H9 (cell line): Measurements from ENCODE around the gene CDKN3. TPM values are rescaled to one million over a fixed set of nuclear protein-coding genes. Genes with fewer than 3 reads are reported as not detected.
"Not testable (repeated sequence)": the region's sequence is repeated elsewhere in the genome, so short reads cannot be mapped to it uniquely, and the experiment has no call there.

ENCODE experiments used
- DNase-seq: peaks from one replicate; pipeline ENCODE4 v3.0.0-alpha.2; 2017
- H2AFZ ChIP-seq: one replicate; pipeline ENCODE4 v1.6.1; 2013; ENCODE audit warnings: mild to moderate bottlenecking, low read length, control low read depth, moderate library complexity
- H2AK5ac ChIP-seq: 2 replicates; pipeline ENCODE4 v1.6.1; 2013; ENCODE audit warnings: low read length, control low read depth, mixed read lengths; ENCODE audit not compliant: insufficient read length
- H2BK120ac ChIP-seq: one replicate; pipeline ENCODE4 v1.6.1; 2013; ENCODE audit warnings: low read depth, mild to moderate bottlenecking, low read length, control low read depth, inconsistent platforms; ENCODE audit not compliant: poor library complexity, severe bottlenecking
- H2BK12ac ChIP-seq: 2 replicates; pipeline ENCODE4 v1.6.1; 2013; ENCODE audit warnings: low read length, control low read depth, mixed read lengths, low read depth; ENCODE audit not compliant: insufficient read length
- H2BK15ac ChIP-seq: 2 replicates; pipeline ENCODE4 v1.6.1; 2013; ENCODE audit warnings: low read depth, low read length, control low read depth
- H2BK20ac ChIP-seq: one replicate; pipeline ENCODE4 v1.6.1; 2013; ENCODE audit warnings: low read depth, mild to moderate bottlenecking, low read length, control low read depth, inconsistent platforms; ENCODE audit not compliant: poor library complexity, severe bottlenecking
- H2BK5ac ChIP-seq: 2 replicates; pipeline ENCODE4 v1.6.1; 2013; ENCODE audit warnings: low read length, control low read depth, mixed read lengths; ENCODE audit not compliant: insufficient read length
- H3K14ac ChIP-seq: 2 replicates; pipeline ENCODE4 v1.6.1; 2013; ENCODE audit warnings: low read length, control low read depth; ENCODE audit not compliant: insufficient read depth
- H3K18ac ChIP-seq: 2 replicates; pipeline ENCODE4 v1.6.1; 2013; ENCODE audit warnings: low read depth, mild to moderate bottlenecking, mixed read lengths, low read length, control low read depth; ENCODE audit not compliant: insufficient read length
- H3K23ac ChIP-seq: 2 replicates; pipeline ENCODE4 v1.6.1; 2013; ENCODE audit warnings: low read length, control low read depth, mixed read lengths, low read depth; ENCODE audit not compliant: insufficient read length
- H3K23me2 ChIP-seq: 2 replicates; pipeline ENCODE4 v1.6.1; 2013; ENCODE audit warnings: low read depth, mild to moderate bottlenecking, mixed read lengths, low read length, control low read depth; ENCODE audit not compliant: insufficient read length, poor library complexity, severe bottlenecking
- H3K27ac ChIP-seq: 2 replicates; pipeline ENCODE4 v1.5.1; 2013; ENCODE audit warnings: low read length, control low read depth, mixed read lengths, low read depth; ENCODE audit not compliant: insufficient read length
- H3K27me3 ChIP-seq: 2 replicates; pipeline ENCODE4 v1.6.1; 2013; ENCODE audit warnings: low read length, control low read depth, inconsistent platforms; ENCODE audit not compliant: insufficient read depth
- H3K4ac ChIP-seq: 2 replicates; pipeline ENCODE4 v1.6.1; 2013; ENCODE audit warnings: low read depth, mild to moderate bottlenecking, control low read depth, inconsistent platforms, low read length, moderate library complexity
- H3K4me1 ChIP-seq: 2 replicates; pipeline ENCODE4 v1.6.1; 2013; ENCODE audit warnings: low read length, control low read depth, inconsistent platforms; ENCODE audit not compliant: insufficient read depth
- H3K4me2 ChIP-seq: 2 replicates; pipeline ENCODE4 v1.6.1; 2013; ENCODE audit warnings: low read length, control low read depth, mixed read lengths; ENCODE audit not compliant: insufficient read length, insufficient read depth
- H3K56ac ChIP-seq: 2 replicates; pipeline ENCODE4 v1.6.1; 2013; ENCODE audit warnings: low read depth, mild to moderate bottlenecking, mixed read lengths, low read length, control low read depth; ENCODE audit not compliant: insufficient read length
- H3K79me1 ChIP-seq: 2 replicates; pipeline ENCODE4 v1.6.1; 2013; ENCODE audit warnings: low read depth, mild to moderate bottlenecking, moderate library complexity, low read length, control low read depth, inconsistent platforms; ENCODE audit not compliant: insufficient read depth, poor library complexity, severe bottlenecking
- H3K79me2 ChIP-seq: 2 replicates; pipeline ENCODE4 v1.6.1; 2013; ENCODE audit warnings: low read length, control low read depth, inconsistent platforms; ENCODE audit not compliant: insufficient read depth
- H3K9ac ChIP-seq: 2 replicates; pipeline ENCODE4 v1.6.1; 2013; ENCODE audit warnings: low read length, control low read depth, mixed read lengths; ENCODE audit not compliant: insufficient read length; ENCODE audit errors: extremely low read depth
- H3K9me3 ChIP-seq: one replicate; pipeline ENCODE4 v1.6.1; 2013; ENCODE audit warnings: low read depth, low read length, inconsistent platforms; ENCODE audit not compliant: control insufficient read depth
- H3T11ph ChIP-seq: one replicate; pipeline ENCODE4 v1.6.1; 2013; ENCODE audit warnings: mild to moderate bottlenecking, low read length, control low read depth, inconsistent platforms
- H4K20me1 ChIP-seq: one replicate; pipeline ENCODE4 v1.6.1; 2013; ENCODE audit not compliant: control insufficient read depth, insufficient read length, insufficient read depth
- H4K5ac ChIP-seq: 2 replicates; pipeline ENCODE4 v1.6.1; 2013; ENCODE audit warnings: low read depth, mild to moderate bottlenecking, mixed read lengths, low read length, control low read depth; ENCODE audit not compliant: insufficient read length
- H4K8ac ChIP-seq: replicated peaks from 2 replicates; pipeline ENCODE4 v1.6.1; 2013; ENCODE audit warnings: low read length, control low read depth, mixed read lengths, low read depth; ENCODE audit not compliant: insufficient read length
- H4K91ac ChIP-seq: 2 replicates; pipeline ENCODE4 v1.6.1; 2013; ENCODE audit warnings: low read depth, mild to moderate bottlenecking, moderate library complexity, mixed read lengths, low read length, control low read depth; ENCODE audit not compliant: insufficient read length
- H3K27ac Mint-ChIP-seq, 3 experiments: 2 replicates in 2 of 3; 3 replicates in 1 of 3; pipeline ENCODE4 v1.8.0; 2020 to 2021; ENCODE audit warnings: mixed read lengths in 3 of 3, mild to moderate bottlenecking in 1 of 3, moderate library complexity in 1 of 3
- H3K27me3 Mint-ChIP-seq: 2 replicates; pipeline ENCODE4 v1.8.0; 2021; ENCODE audit warnings: low read depth, mild to moderate bottlenecking, moderate library complexity, mixed read lengths
- H3K36me3 Mint-ChIP-seq, 3 experiments: 2 replicates in 2 of 3; 3 replicates in 1 of 3; pipeline ENCODE4 v1.8.0; 2020 to 2021; ENCODE audit warnings: low read depth in 3 of 3, mixed read lengths in 3 of 3; ENCODE audit not compliant: insufficient read depth in 1 of 3
- H3K4me1 Mint-ChIP-seq, 2 experiments: 2 replicates each; pipeline ENCODE4 v1.8.0; 2020; ENCODE audit warnings: mixed read lengths in 2 of 2
- H3K4me3 Mint-ChIP-seq, 2 experiments: 2 replicates in 1 of 2; 3 replicates in 1 of 2; pipeline ENCODE4 v1.8.0; 2020 to 2021; ENCODE audit warnings: mild to moderate bottlenecking in 2 of 2, mixed read lengths in 2 of 2, moderate library complexity in 1 of 2
- H3K9me3 Mint-ChIP-seq, 2 experiments: 2 replicates in 1 of 2; 3 replicates in 1 of 2; pipeline ENCODE4 v1.8.0; 2020; ENCODE audit warnings: mild to moderate bottlenecking in 2 of 2, mixed read lengths in 2 of 2, moderate library complexity in 1 of 2
- CTCF ChIP-seq: fragments of 200-600 bp; sonication (generic); conservative IDR thresholded peaks from 3 replicates; pipeline ENCODE4 v1.8.0; 2021; ENCODE audit warnings: antibody characterized with exemption, mild to moderate bottlenecking
- whole genome bisulfite sequencing: extraction: QIAGEN DNeasy Blood & Tissue Kit; methylation state at CpG from one replicate; pipeline ENCODE4 v1.1.7; 2013; ENCODE audit warnings: missing lambda C conversion rate, low lambda C conversion rate, mixed read lengths; ENCODE audit not compliant: insufficient read length; ENCODE audit errors: extremely low coverage; 5-methylcytosine and 5-hydroxymethylcytosine counted together
- total RNA-seq: library from RNA; stranded (reverse); gene quantifications from 2 replicates; pipeline ENCODE4 v1.2.1, GENCODE V29; 2021

The CDKN3 gene
- total RNA-seq, 1 experiment from 2014 or later: 45.9 TPM

GRCh38 chr14:54455363-54455762 is 58.6 kb downstream of the CDKN3 start:
- peaks cover 3 to 7% of the 10 kb centered on the region in 2 experiments for H3K4me1 Mint-ChIP-seq
- Histone ChIP-seq H3K4me2 (no peak overlapping the region), H3K4ac (no peak overlapping the region), H3K9me3 (peaks cover 12% of the 10 kb centered on the region), H2AFZ (no peak overlapping the region), H2AK5ac (no peak overlapping the region), H3K9ac (no peak overlapping the region), H3K23ac (no peak overlapping the region), H4K20me1 (no peaks in the 10 kb centered on the region), H4K8ac (no peak overlapping the region), H3T11ph (no peak overlapping the region), H4K91ac (no peak overlapping the region), H3K18ac (no peak overlapping the region), H3K23me2 (no peaks in the 10 kb centered on the region), H2BK120ac (no peak overlapping the region), H3K79me1 (no peaks in the 10 kb centered on the region), H3K4me1 (no peaks in the 10 kb centered on the region), H2BK15ac (no peak overlapping the region), H2BK20ac (no peak overlapping the region), H2BK12ac (no peak overlapping the region), H3K14ac (no peak overlapping the region), H3K27me3 (no peaks in the 10 kb centered on the region), H2BK5ac (no peak overlapping the region), H4K5ac (no peak overlapping the region), H3K27ac (no peak overlapping the region), H3K79me2 (no peaks in the 10 kb centered on the region), H3K56ac (no peak overlapping the region)
- H3K27me3 Mint-ChIP-seq: no peaks in the 10 kb centered on the region
- H3K27ac Mint-ChIP-seq: no peak overlapping the region
- no peak for DNase-seq
- no peak overlapping the region for H3K4me3 Mint-ChIP-seq
- WGBS: no CpG with 5 or more reads among the region's 1 CpG
- peaks cover 20 to 21% of the 10 kb centered on the region in 2 experiments for H3K9me3 Mint-ChIP-seq
- no peak for TF ChIP-seq CTCF
- H3K36me3 Mint-ChIP-seq: peaks cover 11 to 18% (median 16%) of the 10 kb centered on the region in 3 experiments

GRCh38 chr14:54456820-54457608 is 60.2 kb downstream of the CDKN3 start:
- H3K14ac ChIP-seq, H2BK12ac ChIP-seq, H2AFZ ChIP-seq, H3K27ac ChIP-seq, H3K18ac ChIP-seq, H2BK15ac ChIP-seq, H4K8ac ChIP-seq, H3K9ac ChIP-seq, H3K4me1 Mint-ChIP-seq, H2AK5ac ChIP-seq, H3K4me3 Mint-ChIP-seq, H3K4me2 ChIP-seq, H3K23ac ChIP-seq, H4K5ac ChIP-seq, H3K79me2 ChIP-seq, H3K56ac ChIP-seq, H3K4ac ChIP-seq, DNase-seq, H4K20me1 ChIP-seq, H3K27ac Mint-ChIP-seq, H2BK120ac ChIP-seq, H3T11ph ChIP-seq, H3K23me2 ChIP-seq, H4K91ac ChIP-seq, H3K27me3 Mint-ChIP-seq, H3K27me3 ChIP-seq, H3K79me1 ChIP-seq, H2BK20ac ChIP-seq, H2BK5ac ChIP-seq, H3K4me1 ChIP-seq: not testable (repeated sequence)
- Mint-ChIP-seq H3K36me3 (peaks cover 11 to 18% (median 16%) of the 10 kb centered on the region in 3 experiments), H3K9me3 (peaks cover 20 to 24% of the 10 kb centered on the region in 2 experiments)
- H3K9me3 ChIP-seq: peaks cover 12% of the 10 kb centered on the region
- no CpG with 5 or more reads among the region's 1 CpG for WGBS
